WTC11 (cell line): ENCODE measurements around the gene SARDH.

Source experiments
- NFYB ChIP-seq: sonication (generic); formaldehyde crosslinking; conservative IDR thresholded peaks from 2 replicates; pipeline ENCODE4 v1.8.0; 2022; ENCODE audit warnings: low read depth, missing genetic modification reagents
- ZNF138 ChIP-seq: sonication (generic); formaldehyde crosslinking; conservative IDR thresholded peaks from 2 replicates; pipeline ENCODE4 v1.8.1; 2022; ENCODE audit warnings: mild to moderate bottlenecking, moderate library complexity, missing genetic modification reagents

- TF ChIP-seq ZNF138 (CRISPR knock-in tag) (no peak), NFYB (no peak)
These were observed 32.1 kb upstream of the SARDH start for GRCh38 chr9:133770076-133770777.
